GM21619 (cell line): ENCODE results near the gene GARIN6.
"Not testable (repeated sequence)": the region's sequence is repeated elsewhere in the genome, so short reads cannot be mapped to it uniquely, and the experiment has no call there.

Source experiments
- ATAC-seq: cut with Tn5 transposase; IDR thresholded peaks from one replicate; pipeline ENCODE4 v1.9.1; 2021; ENCODE audit not compliant: unreplicated experiment

The GARIN6 gene

GRCh38 chr12:99647453-99647852 lies at the start of gene GARIN6:
GARIN6 (plus strand) TSS chr12:99647753; CDS start chr12:99648175, 422 bp downstream.
- no peak for ATAC-seq

- no peak for ATAC-seq
Measured at GRCh38 chr12:99598785-99599184, 48.8 kb upstream of the GARIN6 start.

GRCh38 chr12:99600388-99600787 lies 47.2 kb upstream of the GARIN6 start:
- peak; percentile 95 for ATAC-seq

GRCh38 chr12:99609455-99610181 lies 37.9 kb upstream of the GARIN6 start:
- no peak for ATAC-seq

GRCh38 chr12:99611117-99611516 lies 36.4 kb upstream of the GARIN6 start:
- no peak for ATAC-seq

GRCh38 chr12:99611599-99611998 lies 36.0 kb upstream of the GARIN6 start:
- no peak for ATAC-seq

- no peak for ATAC-seq
Measured at GRCh38 chr12:99618657-99619056, 28.9 kb upstream of the GARIN6 start.

GRCh38 chr12:99619389-99620158 lies 28.0 kb upstream of the GARIN6 start:
- ATAC-seq = peak; percentile 94

- no peak for ATAC-seq
Measured at GRCh38 chr12:99620159-99620479, 27.4 kb upstream of the GARIN6 start.

- ATAC-seq = not testable (repeated sequence)
Measured at GRCh38 chr12:99624591-99624990, 23.0 kb upstream of the GARIN6 start.

- ATAC-seq = no peak
Measured at GRCh38 chr12:99627459-99627858, 20.1 kb upstream of the GARIN6 start.

- no peak for ATAC-seq
Measured at GRCh38 chr12:99644629-99645028, 2.9 kb upstream of the GARIN6 start.

GRCh38 chr12:99648183-99648582 lies 630 bp downstream of the GARIN6 start:
- ATAC-seq = no peak

GRCh38 chr12:99649551-99649950 lies 2.0 kb downstream of the GARIN6 start:
- no peak for ATAC-seq

GRCh38 chr12:99658671-99659349 lies 11.3 kb downstream of the GARIN6 start:
- no peak for ATAC-seq

- ATAC-seq = no peak
Measured at GRCh38 chr12:99670635-99671034, 23.1 kb downstream of the GARIN6 start.

GRCh38 chr12:99680276-99680675 lies 32.7 kb downstream of the GARIN6 start:
- no peak for ATAC-seq

- ATAC-seq = no peak
Measured at GRCh38 chr12:99686142-99686541, 38.6 kb downstream of the GARIN6 start.

- no peak for ATAC-seq
Measured at GRCh38 chr12:99695050-99695449, 47.5 kb downstream of the GARIN6 start.
